Measurements from ENCODE around the gene TRIM17. TPM values are rescaled to one million over a fixed set of nuclear protein-coding genes. Genes with fewer than 3 reads are reported as not detected.

Gene TRIM17
- total and polyA plus RNA-seq, 3 donors from 2014 or later = 21.4 to 37.4 (median 33.6) TPM

GRCh38 chr1:228360533-228361313 lies 55.9 kb downstream of the TRIM17 start:
- no peaks in the 10 kb centered on the region for H3K36me3 ChIP-seq (ENCODE audit: low read depth, missing control alignments)
- no peaks in the 10 kb centered on the region for H3K9me3 ChIP-seq
- H3K27me3 ChIP-seq = no peaks in the 10 kb centered on the region
- WGBS, 2 donors = 69 to 100% methylated on average over 1 to 11 of the region's 19 CpGs
- TF ChIP-seq POLR2A (IDR thresholded peaks at IDR 0.05) (no peak), CTCF (IDR thresholded peaks at IDR 0.05) (no peak)
- peak overlapping the region; percentile 18 to 59 for H3K27ac ChIP-seq
- DNase-seq = peak; percentile 79
- peaks cover 11% of the 10 kb centered on the region for H3K4me1 ChIP-seq
- no peak overlapping the region for H3K4me3 ChIP-seq
- intact Hi-C loops (cut with DNase I; ENCODE audit: low total_unique reads) = no loop called here

GRCh38 chr1:228359613-228360532 lies 56.8 kb downstream of the TRIM17 start:
- H3K27me3 ChIP-seq = no peaks in the 10 kb centered on the region
- no peaks in the 10 kb centered on the region for H3K9me3 ChIP-seq
- peaks cover 11% of the 10 kb centered on the region for H3K4me1 ChIP-seq
- H3K27ac ChIP-seq = peak overlapping the region; percentile 18 to 59
- H3K36me3 ChIP-seq (ENCODE audit: low read depth, missing control alignments) = no peaks in the 10 kb centered on the region
- intact Hi-C loops (cut with DNase I; ENCODE audit: low total_unique reads) = no loop called here
- no peak overlapping the region for H3K4me3 ChIP-seq
- 89 to 96% methylated on average over 4 to 42 of the region's 45 CpGs for WGBS, 2 donors
- no peak for DNase-seq
- TF ChIP-seq CTCF (IDR thresholded peaks at IDR 0.05) (no peak), POLR2A (IDR thresholded peaks at IDR 0.05) (no peak)

- intact Hi-C loops (cut with DNase I; ENCODE audit: low total_unique reads) = no loop called here
- Histone ChIP-seq H3K27ac (no peak overlapping the region), H3K36me3 (ENCODE audit: low read depth, missing control alignments) (no peaks in the 10 kb centered on the region), H3K9me3 (no peaks in the 10 kb centered on the region), H3K27me3 (no peaks in the 10 kb centered on the region), H3K4me1 (peaks cover 11% of the 10 kb centered on the region), H3K4me3 (no peak overlapping the region)
- 95 to 96% methylated on average over 8 to 19 of the region's 19 CpGs for WGBS, 2 donors
- DNase-seq = no peak
- TF ChIP-seq POLR2A (IDR thresholded peaks at IDR 0.05) (no peak), CTCF (IDR thresholded peaks at IDR 0.05) (no peak)
These were observed 57.7 kb downstream of the TRIM17 start for GRCh38 chr1:228358764-228359612.

DNA sequence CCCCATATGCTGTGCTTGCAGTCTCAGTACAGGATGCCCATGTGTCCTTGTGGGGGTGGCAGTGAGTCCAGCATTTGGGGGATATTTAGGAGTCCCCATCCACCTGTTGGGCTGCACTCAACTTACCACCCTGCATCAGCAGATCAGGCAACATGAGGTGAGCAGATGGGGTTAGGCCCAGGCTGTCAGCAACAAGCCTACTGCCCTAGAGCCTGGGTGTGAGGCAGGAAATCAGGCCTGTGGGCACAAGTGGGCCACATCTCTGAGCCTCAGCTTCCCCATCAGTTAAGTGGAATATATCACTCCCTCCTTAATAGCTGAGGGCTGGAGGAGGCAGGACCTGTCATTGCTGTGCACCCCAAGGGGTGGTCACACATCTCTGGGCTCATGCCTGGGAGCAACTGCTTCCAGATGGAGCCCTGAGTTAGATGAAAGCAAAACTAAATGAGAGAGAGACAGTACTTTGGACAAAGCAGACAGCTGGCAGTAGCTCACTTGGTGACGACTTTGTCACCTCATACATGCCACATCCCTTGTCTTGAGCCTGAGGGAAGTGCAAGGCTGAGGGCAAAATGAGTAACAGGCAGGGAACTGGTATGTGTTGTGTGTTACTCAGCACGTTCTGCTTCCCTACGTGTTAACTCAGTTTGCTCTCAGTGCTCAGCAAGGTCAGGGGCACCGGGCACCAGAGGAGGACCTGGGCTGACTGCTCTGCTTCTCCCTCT lies 58.5 kb downstream of the TRIM17 start:
- H3K27me3 ChIP-seq = no peaks in the 10 kb centered on the region
- H3K9me3 ChIP-seq = no peaks in the 10 kb centered on the region
- H3K4me3 ChIP-seq = no peak overlapping the region
- peaks cover 11% of the 10 kb centered on the region for H3K4me1 ChIP-seq
- no peak for TF ChIP-seq POLR2A (IDR thresholded peaks at IDR 0.05)
- TF ChIP-seq CTCF (IDR thresholded peaks at IDR 0.05) = no peak
- WGBS, 2 donors = 57 to 69% methylated on average over 4 of the region's 4 CpGs
- intact Hi-C loops (cut with DNase I; ENCODE audit: low total_unique reads) = no loop called here
- no peaks in the 10 kb centered on the region for H3K36me3 ChIP-seq (ENCODE audit: low read depth, missing control alignments)
- no peak overlapping the region for H3K27ac ChIP-seq
- DNase-seq = no peak

Measured in testis (tissue), 3 donors.